ENCODE results near the gene NIBAN1.

- TF ChIP-seq CTCF (IDR thresholded peaks at IDR 0.05) (no peak), EP300 (IDR thresholded peaks at IDR 0.05) (no peak), POLR2A (IDR thresholded peaks at IDR 0.05) (no peak)
These were observed 26.6 kb downstream of the NIBAN1 start for GRCh38 chr1:184947497-184948256.

Measured in ovary (tissue), 3 donors.